GM23338 (cell line): Measurements from ENCODE around the gene WNT8B. TPM values are rescaled to one million over a fixed set of nuclear protein-coding genes. Genes with fewer than 3 reads are reported as not detected.

ENCODE experiments used
- ATAC-seq: fragments of 200-7000 bp; cut with Tn5 transposase; 3 replicates; pipeline ENCODE4 v1.9.1; 2020
- DNase-seq: peaks from one replicate; pipeline ENCODE4 v3.0.0-alpha.2; 2015; ENCODE audit warnings: low spot score
- H2AFZ ChIP-seq: fragments of 200-600 bp; sonication (generic); 2 replicates; pipeline ENCODE4 v1.8.0; 2016; ENCODE audit warnings: antibody characterized with exemption, mild to moderate bottlenecking, moderate library complexity
- H3F3A ChIP-seq: fragments of 200-600 bp; sonication (generic); replicated peaks from 2 replicates; pipeline ENCODE4 v1.8.0; 2017; ENCODE audit warnings: antibody characterized with exemption, mixed run types, low read depth
- H3K27ac ChIP-seq: fragments of 200-600 bp; sonication (generic); 2 replicates; pipeline ENCODE4 v1.6.1; 2016; ENCODE audit warnings: low read depth
- H3K27me3 ChIP-seq: fragments of 200-600 bp; sonication (generic); 2 replicates; pipeline ENCODE4 v1.8.0; 2016; ENCODE audit warnings: mild to moderate bottlenecking, mixed run types, moderate library complexity; ENCODE audit not compliant: insufficient read depth
- H3K36me3 ChIP-seq: fragments of 200-600 bp; sonication (generic); 2 replicates; pipeline ENCODE4 v1.8.0; 2016; ENCODE audit warnings: mild to moderate bottlenecking; ENCODE audit not compliant: insufficient read depth
- H3K4me1 ChIP-seq: fragments of 200-600 bp; sonication (generic); 2 replicates; pipeline ENCODE4 v1.8.0; 2016; ENCODE audit warnings: mild to moderate bottlenecking, moderate library complexity; ENCODE audit not compliant: insufficient read depth
- H3K4me2 ChIP-seq: fragments of 200-600 bp; sonication (generic); 2 replicates; pipeline ENCODE4 v1.7.1; 2017; ENCODE audit warnings: mixed run types
- H3K4me3 ChIP-seq: fragments of 200-600 bp; sonication (generic); 2 replicates; pipeline ENCODE4 v1.6.1; 2016; ENCODE audit warnings: mixed run types
- H3K79me2 ChIP-seq: fragments of 200-600 bp; sonication (generic); replicated peaks from 2 replicates; pipeline ENCODE4 v1.8.0; 2017; ENCODE audit warnings: mild to moderate bottlenecking; ENCODE audit not compliant: insufficient read depth
- H3K9me2 ChIP-seq: fragments of 200-600 bp; sonication (generic); 2 replicates; pipeline ENCODE4 v1.8.0; 2017; ENCODE audit not compliant: insufficient read depth
- H4K20me1 ChIP-seq: fragments of 200-600 bp; sonication (generic); replicated peaks from 2 replicates; pipeline ENCODE4 v1.8.0; 2017; ENCODE audit warnings: mild to moderate bottlenecking; ENCODE audit not compliant: insufficient read depth
- H3K27ac Mint-ChIP-seq: 2 replicates; pipeline ENCODE4 v1.8.0; 2020; ENCODE audit warnings: inconsistent platforms, mild to moderate bottlenecking, moderate library complexity, mixed read lengths
- H3K27me3 Mint-ChIP-seq: 3 replicates; pipeline ENCODE4 v1.8.0; 2022; ENCODE audit warnings: low read depth, mild to moderate bottlenecking, moderate library complexity, mixed read lengths, inconsistent platforms; ENCODE audit not compliant: insufficient read depth, poor library complexity
- H3K36me3 Mint-ChIP-seq: 3 replicates; pipeline ENCODE4 v1.8.0; 2021; ENCODE audit warnings: low read depth, mild to moderate bottlenecking, inconsistent platforms, moderate library complexity, mixed read lengths
- H3K4me1 Mint-ChIP-seq: 3 replicates; pipeline ENCODE4 v1.8.0; 2020; ENCODE audit warnings: mild to moderate bottlenecking, inconsistent platforms, mixed read lengths
- H3K4me3 Mint-ChIP-seq: 3 replicates; pipeline ENCODE4 v1.8.0; 2021; ENCODE audit warnings: moderate library complexity, mild to moderate bottlenecking, inconsistent platforms, mixed read lengths
- H3K9me3 Mint-ChIP-seq: 3 replicates; pipeline ENCODE4 v1.8.0; 2020; ENCODE audit warnings: moderate library complexity, mild to moderate bottlenecking, inconsistent platforms, mixed read lengths
- CREB1 ChIP-seq: fragments of 250-450 bp; sonication (Bioruptor Pico); IDR thresholded peaks from 2 replicates; pipeline ENCODE4 v1.5.0; 2020; ENCODE audit warnings: low read depth, mild to moderate bottlenecking, moderate library complexity
- EZH2 ChIP-seq: fragments of 200-600 bp; sonication (generic); IDR thresholded peaks from one replicate; pipeline ENCODE4 v1.8.0; 2017; ENCODE audit warnings: antibody characterized with exemption, mild to moderate bottlenecking, low read depth; ENCODE audit not compliant: unreplicated experiment
- EZH2phosphoT487 ChIP-seq: fragments of 200-600 bp; sonication (generic); IDR thresholded peaks from one replicate; pipeline ENCODE4 v1.8.1; 2018; ENCODE audit warnings: antibody characterized with exemption; ENCODE audit not compliant: unreplicated experiment
- JUNB ChIP-seq: IDR thresholded peaks from one replicate; pipeline ENCODE4 v1.6.1; 2016; ENCODE audit warnings: antibody characterized with exemption; ENCODE audit not compliant: unreplicated experiment
- NANOG ChIP-seq: IDR thresholded peaks from 2 replicates; pipeline ENCODE4 v1.6.1; 2016; ENCODE audit warnings: antibody characterized with exemption, borderline replicate concordance
- POLR2AphosphoS5 ChIP-seq: IDR thresholded peaks from 2 replicates; pipeline ENCODE4 v1.6.1; 2016; ENCODE audit warnings: antibody characterized with exemption, low read depth
- STAT1 ChIP-seq: IDR thresholded peaks from one replicate; pipeline ENCODE4 v1.6.1; 2016; ENCODE audit warnings: antibody characterized with exemption; ENCODE audit not compliant: unreplicated experiment
- ZNF114 ChIP-seq: fragments of 250-450 bp; sonication (Bioruptor Pico); IDR thresholded peaks from 2 replicates; pipeline ENCODE4 v1.5.0; 2020; ENCODE audit warnings: mild to moderate bottlenecking, moderate library complexity
- ZNF331 ChIP-seq: fragments of 250-450 bp; sonication (Bioruptor Pico); IDR thresholded peaks from 2 replicates; pipeline ENCODE4 v1.5.0; 2020; ENCODE audit warnings: low read depth, mild to moderate bottlenecking, moderate library complexity
- polyA plus RNA-seq: library from polyadenylated mRNA; unstranded; fragments of >200 nt; fragmentation: Nextera tagmentation; extraction: Ambion mirVana; gene quantifications from 2 replicates; pipeline ENCODE4 v1.2.1, GENCODE V29; 2016
- total RNA-seq: library from RNA; depleted of rRNA; stranded (reverse); fragments of >200 nt; shearing (Covaris generic); gene quantifications from 2 replicates; pipeline ENCODE4 v1.2.3, GENCODE V29; 2014
- TF ChIP-seq, protein P1 (sequence below): fragments of 250-450 bp; sonication (Bioruptor Pico); IDR thresholded peaks from 2 replicates; pipeline ENCODE4 v1.5.0; 2020; ENCODE audit warnings: mild to moderate bottlenecking, moderate library complexity
- TF ChIP-seq, protein P2 (sequence below): IDR thresholded peaks from 2 replicates; pipeline ENCODE4 v1.6.1; 2016; ENCODE audit warnings: antibody characterized with exemption
- TF ChIP-seq, protein P3 (sequence below): IDR thresholded peaks from one replicate; pipeline ENCODE4 v1.6.1; 2018; ENCODE audit warnings: antibody characterized with exemption; ENCODE audit not compliant: unreplicated experiment
- TF ChIP-seq, protein P4 (sequence below), 2 experiments: fragments of 200-600 bp in 1 of 2; sonication (generic) in 1 of 2; conservative IDR thresholded peaks; 2 replicates each; pipeline versions ENCODE4 v1.5.1 to v1.6.1; 2016 to 2017; ENCODE audit warnings: antibody characterized with exemption in 2 of 2, low read depth in 2 of 2, mild to moderate bottlenecking in 2 of 2, moderate library complexity in 1 of 2

WNT8B gene
- total and polyA plus RNA-seq, 2 experiments from 2014 or later: 0.74 to 1.3 TPM

DNA sequence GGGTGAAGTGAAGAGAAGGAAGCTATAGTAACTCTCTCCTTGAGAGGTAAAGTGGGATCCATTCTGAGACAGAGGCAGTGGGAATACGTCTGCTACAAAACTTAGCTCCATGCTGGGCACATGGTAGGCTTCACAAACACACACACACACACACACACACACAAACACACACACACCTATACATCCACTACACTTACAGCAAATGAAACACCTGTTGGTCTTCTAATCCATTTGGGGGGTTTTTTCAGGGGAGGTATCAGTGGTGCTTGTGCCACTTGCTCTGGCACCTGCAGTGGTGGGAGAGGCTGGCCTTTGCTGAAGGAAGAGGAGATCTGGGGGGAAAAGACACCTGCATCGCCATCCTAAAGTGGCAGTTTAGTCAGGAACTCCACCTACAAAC, 42.4 kb downstream of the WNT8B start:
- Histone ChIP-seq H3F3A (no peaks in the 10 kb centered on the region), H3K4me1 (no peaks in the 10 kb centered on the region), H2AFZ (no peak overlapping the region), H3K4me2 (no peak overlapping the region), H3K4me3 (no peak overlapping the region), H4K20me1 (no peaks in the 10 kb centered on the region), H3K9me2 (no peaks in the 10 kb centered on the region), H3K36me3 (no peaks in the 10 kb centered on the region; the same call in 1 of the 2 replicates), H3K79me2 (no peaks in the 10 kb centered on the region), H3K27ac (no peak overlapping the region), H3K27me3 (no peaks in the 10 kb centered on the region)
- Mint-ChIP-seq H3K4me1 (peaks cover 5% of the 10 kb centered on the region; the same call in 1 of the 3 replicates), H3K4me3 (no peak overlapping the region), H3K27ac (no peak overlapping the region), H3K36me3 (no peaks in the 10 kb centered on the region), H3K9me3 (no peaks in the 10 kb centered on the region), H3K27me3 (peaks cover 4% of the 10 kb centered on the region)
- ATAC-seq (no peak), DNase-seq (no peak)
- TF ChIP-seq EZH2 (no peak), CREB1 (CRISPR knock-in tag) (no peak), STAT1 (no peak), EZH2phosphoT487 (no peak), NANOG (no peak), ZNF114 (CRISPR knock-in tag) (no peak), POLR2AphosphoS5 (no peak), ZNF331 (CRISPR knock-in tag) (no peak), JUNB (no peak)
- TF ChIP-seq, protein P1, sequence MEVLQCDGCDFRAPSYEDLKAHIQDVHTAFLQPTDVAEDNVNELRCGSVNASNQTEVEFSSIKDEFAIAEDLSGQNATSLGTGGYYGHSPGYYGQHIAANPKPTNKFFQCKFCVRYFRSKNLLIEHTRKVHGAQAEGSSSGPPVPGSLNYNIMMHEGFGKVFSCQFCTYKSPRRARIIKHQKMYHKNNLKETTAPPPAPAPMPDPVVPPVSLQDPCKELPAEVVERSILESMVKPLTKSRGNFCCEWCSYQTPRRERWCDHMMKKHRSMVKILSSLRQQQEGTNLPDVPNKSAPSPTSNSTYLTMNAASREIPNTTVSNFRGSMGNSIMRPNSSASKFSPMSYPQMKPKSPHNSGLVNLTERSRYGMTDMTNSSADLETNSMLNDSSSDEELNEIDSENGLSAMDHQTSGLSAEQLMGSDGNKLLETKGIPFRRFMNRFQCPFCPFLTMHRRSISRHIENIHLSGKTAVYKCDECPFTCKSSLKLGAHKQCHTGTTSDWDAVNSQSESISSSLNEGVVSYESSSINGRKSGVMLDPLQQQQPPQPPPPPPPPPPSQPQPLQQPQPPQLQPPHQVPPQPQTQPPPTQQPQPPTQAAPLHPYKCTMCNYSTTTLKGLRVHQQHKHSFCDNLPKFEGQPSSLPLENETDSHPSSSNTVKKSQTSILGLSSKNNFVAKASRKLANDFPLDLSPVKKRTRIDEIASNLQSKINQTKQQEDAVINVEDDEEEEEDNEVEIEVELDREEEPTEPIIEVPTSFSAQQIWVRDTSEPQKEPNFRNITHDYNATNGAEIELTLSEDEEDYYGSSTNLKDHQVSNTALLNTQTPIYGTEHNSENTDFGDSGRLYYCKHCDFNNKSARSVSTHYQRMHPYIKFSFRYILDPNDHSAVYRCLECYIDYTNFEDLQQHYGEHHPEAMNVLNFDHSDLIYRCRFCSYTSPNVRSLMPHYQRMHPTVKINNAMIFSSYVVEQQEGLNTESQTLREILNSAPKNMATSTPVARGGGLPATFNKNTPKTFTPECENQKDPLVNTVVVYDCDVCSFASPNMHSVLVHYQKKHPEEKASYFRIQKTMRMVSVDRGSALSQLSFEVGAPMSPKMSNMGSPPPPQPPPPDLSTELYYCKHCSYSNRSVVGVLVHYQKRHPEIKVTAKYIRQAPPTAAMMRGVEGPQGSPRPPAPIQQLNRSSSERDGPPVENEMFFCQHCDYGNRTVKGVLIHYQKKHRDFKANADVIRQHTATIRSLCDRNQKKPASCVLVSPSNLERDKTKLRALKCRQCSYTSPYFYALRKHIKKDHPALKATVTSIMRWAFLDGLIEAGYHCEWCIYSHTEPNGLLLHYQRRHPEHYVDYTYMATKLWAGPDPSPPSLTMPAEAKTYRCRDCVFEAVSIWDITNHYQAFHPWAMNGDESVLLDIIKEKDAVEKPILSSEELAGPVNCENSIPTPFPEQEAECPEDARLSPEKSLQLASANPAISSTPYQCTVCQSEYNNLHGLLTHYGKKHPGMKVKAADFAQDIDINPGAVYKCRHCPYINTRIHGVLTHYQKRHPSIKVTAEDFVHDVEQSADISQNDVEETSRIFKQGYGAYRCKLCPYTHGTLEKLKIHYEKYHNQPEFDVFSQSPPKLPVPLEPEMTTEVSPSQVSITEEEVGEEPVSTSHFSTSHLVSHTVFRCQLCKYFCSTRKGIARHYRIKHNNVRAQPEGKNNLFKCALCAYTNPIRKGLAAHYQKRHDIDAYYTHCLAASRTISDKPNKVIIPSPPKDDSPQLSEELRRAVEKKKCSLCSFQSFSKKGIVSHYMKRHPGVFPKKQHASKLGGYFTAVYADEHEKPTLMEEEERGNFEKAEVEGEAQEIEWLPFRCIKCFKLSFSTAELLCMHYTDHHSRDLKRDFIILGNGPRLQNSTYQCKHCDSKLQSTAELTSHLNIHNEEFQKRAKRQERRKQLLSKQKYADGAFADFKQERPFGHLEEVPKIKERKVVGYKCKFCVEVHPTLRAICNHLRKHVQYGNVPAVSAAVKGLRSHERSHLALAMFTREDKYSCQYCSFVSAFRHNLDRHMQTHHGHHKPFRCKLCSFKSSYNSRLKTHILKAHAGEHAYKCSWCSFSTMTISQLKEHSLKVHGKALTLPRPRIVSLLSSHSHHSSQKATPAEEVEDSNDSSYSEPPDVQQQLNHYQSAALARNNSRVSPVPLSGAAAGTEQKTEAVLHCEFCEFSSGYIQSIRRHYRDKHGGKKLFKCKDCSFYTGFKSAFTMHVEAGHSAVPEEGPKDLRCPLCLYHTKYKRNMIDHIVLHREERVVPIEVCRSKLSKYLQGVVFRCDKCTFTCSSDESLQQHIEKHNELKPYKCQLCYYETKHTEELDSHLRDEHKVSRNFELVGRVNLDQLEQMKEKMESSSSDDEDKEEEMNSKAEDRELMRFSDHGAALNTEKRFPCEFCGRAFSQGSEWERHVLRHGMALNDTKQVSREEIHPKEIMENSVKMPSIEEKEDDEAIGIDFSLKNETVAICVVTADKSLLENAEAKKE (CRISPR knock-in tag): no peak
- TF ChIP-seq, protein P2, sequence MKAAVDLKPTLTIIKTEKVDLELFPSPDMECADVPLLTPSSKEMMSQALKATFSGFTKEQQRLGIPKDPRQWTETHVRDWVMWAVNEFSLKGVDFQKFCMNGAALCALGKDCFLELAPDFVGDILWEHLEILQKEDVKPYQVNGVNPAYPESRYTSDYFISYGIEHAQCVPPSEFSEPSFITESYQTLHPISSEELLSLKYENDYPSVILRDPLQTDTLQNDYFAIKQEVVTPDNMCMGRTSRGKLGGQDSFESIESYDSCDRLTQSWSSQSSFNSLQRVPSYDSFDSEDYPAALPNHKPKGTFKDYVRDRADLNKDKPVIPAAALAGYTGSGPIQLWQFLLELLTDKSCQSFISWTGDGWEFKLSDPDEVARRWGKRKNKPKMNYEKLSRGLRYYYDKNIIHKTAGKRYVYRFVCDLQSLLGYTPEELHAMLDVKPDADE: no peak
- TF ChIP-seq, protein P3, sequence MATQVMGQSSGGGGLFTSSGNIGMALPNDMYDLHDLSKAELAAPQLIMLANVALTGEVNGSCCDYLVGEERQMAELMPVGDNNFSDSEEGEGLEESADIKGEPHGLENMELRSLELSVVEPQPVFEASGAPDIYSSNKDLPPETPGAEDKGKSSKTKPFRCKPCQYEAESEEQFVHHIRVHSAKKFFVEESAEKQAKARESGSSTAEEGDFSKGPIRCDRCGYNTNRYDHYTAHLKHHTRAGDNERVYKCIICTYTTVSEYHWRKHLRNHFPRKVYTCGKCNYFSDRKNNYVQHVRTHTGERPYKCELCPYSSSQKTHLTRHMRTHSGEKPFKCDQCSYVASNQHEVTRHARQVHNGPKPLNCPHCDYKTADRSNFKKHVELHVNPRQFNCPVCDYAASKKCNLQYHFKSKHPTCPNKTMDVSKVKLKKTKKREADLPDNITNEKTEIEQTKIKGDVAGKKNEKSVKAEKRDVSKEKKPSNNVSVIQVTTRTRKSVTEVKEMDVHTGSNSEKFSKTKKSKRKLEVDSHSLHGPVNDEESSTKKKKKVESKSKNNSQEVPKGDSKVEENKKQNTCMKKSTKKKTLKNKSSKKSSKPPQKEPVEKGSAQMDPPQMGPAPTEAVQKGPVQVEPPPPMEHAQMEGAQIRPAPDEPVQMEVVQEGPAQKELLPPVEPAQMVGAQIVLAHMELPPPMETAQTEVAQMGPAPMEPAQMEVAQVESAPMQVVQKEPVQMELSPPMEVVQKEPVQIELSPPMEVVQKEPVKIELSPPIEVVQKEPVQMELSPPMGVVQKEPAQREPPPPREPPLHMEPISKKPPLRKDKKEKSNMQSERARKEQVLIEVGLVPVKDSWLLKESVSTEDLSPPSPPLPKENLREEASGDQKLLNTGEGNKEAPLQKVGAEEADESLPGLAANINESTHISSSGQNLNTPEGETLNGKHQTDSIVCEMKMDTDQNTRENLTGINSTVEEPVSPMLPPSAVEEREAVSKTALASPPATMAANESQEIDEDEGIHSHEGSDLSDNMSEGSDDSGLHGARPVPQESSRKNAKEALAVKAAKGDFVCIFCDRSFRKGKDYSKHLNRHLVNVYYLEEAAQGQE: no peak
- TF ChIP-seq, protein P4, sequence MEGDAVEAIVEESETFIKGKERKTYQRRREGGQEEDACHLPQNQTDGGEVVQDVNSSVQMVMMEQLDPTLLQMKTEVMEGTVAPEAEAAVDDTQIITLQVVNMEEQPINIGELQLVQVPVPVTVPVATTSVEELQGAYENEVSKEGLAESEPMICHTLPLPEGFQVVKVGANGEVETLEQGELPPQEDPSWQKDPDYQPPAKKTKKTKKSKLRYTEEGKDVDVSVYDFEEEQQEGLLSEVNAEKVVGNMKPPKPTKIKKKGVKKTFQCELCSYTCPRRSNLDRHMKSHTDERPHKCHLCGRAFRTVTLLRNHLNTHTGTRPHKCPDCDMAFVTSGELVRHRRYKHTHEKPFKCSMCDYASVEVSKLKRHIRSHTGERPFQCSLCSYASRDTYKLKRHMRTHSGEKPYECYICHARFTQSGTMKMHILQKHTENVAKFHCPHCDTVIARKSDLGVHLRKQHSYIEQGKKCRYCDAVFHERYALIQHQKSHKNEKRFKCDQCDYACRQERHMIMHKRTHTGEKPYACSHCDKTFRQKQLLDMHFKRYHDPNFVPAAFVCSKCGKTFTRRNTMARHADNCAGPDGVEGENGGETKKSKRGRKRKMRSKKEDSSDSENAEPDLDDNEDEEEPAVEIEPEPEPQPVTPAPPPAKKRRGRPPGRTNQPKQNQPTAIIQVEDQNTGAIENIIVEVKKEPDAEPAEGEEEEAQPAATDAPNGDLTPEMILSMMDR (conservative IDR thresholded peaks at IDR 0.05; ENCODE audit: low read depth in 2 of 2): no peak
